Endodermal cell (in vitro differentiated cells): ENCODE data around the gene CMTR1. TPM values are rescaled to one million over a fixed set of nuclear protein-coding genes. Genes with fewer than 3 reads are reported as not detected.

Experiments used
- DNase-seq: peaks from one replicate; pipeline ENCODE4 v3.0.0-alpha.2; 2017
- H3K27ac ChIP-seq: 2 replicates; pipeline ENCODE4 v1.5.1; 2013; ENCODE audit warnings: mild to moderate bottlenecking, low read depth, low read length, moderate library complexity
- H3K27me3 ChIP-seq: 2 replicates; pipeline ENCODE4 v1.6.1; 2013; ENCODE audit warnings: mild to moderate bottlenecking, low read length, moderate library complexity; ENCODE audit not compliant: insufficient read depth, control insufficient read depth, poor library complexity, severe bottlenecking
- H3K36me3 ChIP-seq: 2 replicates; pipeline ENCODE4 v1.7.0; 2013; ENCODE audit warnings: mild to moderate bottlenecking, low read length, moderate library complexity; ENCODE audit not compliant: control insufficient read depth, insufficient read depth
- H3K4me1 ChIP-seq: one replicate; pipeline ENCODE4 v1.7.0; 2013; ENCODE audit warnings: low read length; ENCODE audit not compliant: control insufficient read depth, insufficient read depth
- H3K4me3 ChIP-seq: 2 replicates; pipeline ENCODE4 v1.5.1; 2013; ENCODE audit warnings: mild to moderate bottlenecking, low read length, moderate library complexity
- H3K9ac ChIP-seq: 2 replicates; pipeline ENCODE4 v1.6.1; 2013; ENCODE audit warnings: mild to moderate bottlenecking, low read length, moderate library complexity; ENCODE audit not compliant: poor library complexity, severe bottlenecking; ENCODE audit errors: extremely low read depth
- H3K9me3 ChIP-seq: 2 replicates; pipeline ENCODE4 v1.6.1; 2013; ENCODE audit warnings: mild to moderate bottlenecking, low read length, moderate library complexity; ENCODE audit not compliant: control insufficient read depth
- H3K27ac Mint-ChIP-seq: 2 replicates; pipeline ENCODE4 v1.8.0; 2020; ENCODE audit warnings: mixed read lengths
- H3K27me3 Mint-ChIP-seq: 2 replicates; pipeline ENCODE4 v1.8.0; 2021; ENCODE audit warnings: mild to moderate bottlenecking, mixed read lengths; ENCODE audit not compliant: insufficient read depth
- H3K36me3 Mint-ChIP-seq: 2 replicates; pipeline ENCODE4 v1.8.0; 2020; ENCODE audit warnings: low read depth, mixed read lengths
- H3K4me1 Mint-ChIP-seq: 2 replicates; pipeline ENCODE4 v1.8.0; 2020; ENCODE audit warnings: mixed read lengths
- H3K4me3 Mint-ChIP-seq: 2 replicates; pipeline ENCODE4 v1.8.0; 2020; ENCODE audit warnings: mild to moderate bottlenecking, moderate library complexity, mixed read lengths
- H3K9me3 Mint-ChIP-seq: 2 replicates; pipeline ENCODE4 v1.8.0; 2020; ENCODE audit warnings: mild to moderate bottlenecking, mixed read lengths
- WGBS, 2 experiments: methylation state at CpG; one replicate each; pipeline versions ENCODE4 v1.1.5 to v1.1.7; 2013; ENCODE audit warnings: missing lambda C conversion rate in 2 of 2, mixed read lengths in 1 of 2; ENCODE audit not compliant: insufficient coverage in 1 of 2, insufficient read length in 1 of 2; 5-methylcytosine and 5-hydroxymethylcytosine counted together
- total RNA-seq, 2 donors: library from RNA; stranded (reverse); fragmentation: NEBNext Ultra II Directional in 1 of 2; extraction: Animal tissue kit (Norgen Biotek cat#: 25700) in 1 of 2; gene quantifications; 2 replicates in 1 of 2; 3 replicates in 1 of 2; pipeline ENCODE4 v1.2.1, GENCODE V29; 2021
- TF ChIP-seq, protein P1 (sequence below): fragments of 200-600 bp; sonication (generic); conservative IDR thresholded peaks from 2 replicates; pipeline ENCODE4 v1.5.0; 2021; ENCODE audit warnings: antibody characterized with exemption, mild to moderate bottlenecking

Gene CMTR1
- total RNA-seq, 2 donors from 2014 or later, result 62.0 to 91.6 TPM

DNA sequence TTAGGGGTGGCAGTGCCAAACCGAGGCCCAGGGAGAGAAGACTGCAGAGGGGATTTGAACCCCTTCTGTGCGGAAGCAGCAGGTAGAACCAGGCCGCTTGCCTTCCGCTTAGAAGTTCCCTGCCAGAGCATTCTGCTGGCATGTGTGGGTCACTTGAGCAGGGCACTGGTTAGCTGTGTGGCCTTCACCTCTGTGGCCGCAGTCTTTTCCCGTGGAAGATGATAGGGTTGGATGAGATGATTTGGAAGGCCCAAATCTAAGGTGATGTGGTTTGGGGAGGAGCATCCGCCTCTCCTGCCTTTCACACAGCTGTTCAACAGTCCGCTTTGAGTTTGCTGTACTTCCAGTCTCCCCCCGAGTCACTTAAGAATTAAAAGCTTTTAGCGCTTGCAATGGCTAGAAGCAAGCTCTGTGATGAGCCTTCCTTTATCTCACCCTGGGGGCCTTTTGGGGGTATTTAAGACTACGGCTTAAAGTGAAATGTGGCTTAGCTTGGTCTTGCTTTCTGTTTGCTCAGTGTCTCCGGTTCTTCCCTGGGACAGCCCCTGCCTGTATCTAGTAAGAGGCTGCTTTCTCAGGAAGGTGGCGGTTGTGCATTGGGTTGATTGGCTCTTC, 743 bp downstream of the CMTR1 start:
- TF ChIP-seq, protein P1, sequence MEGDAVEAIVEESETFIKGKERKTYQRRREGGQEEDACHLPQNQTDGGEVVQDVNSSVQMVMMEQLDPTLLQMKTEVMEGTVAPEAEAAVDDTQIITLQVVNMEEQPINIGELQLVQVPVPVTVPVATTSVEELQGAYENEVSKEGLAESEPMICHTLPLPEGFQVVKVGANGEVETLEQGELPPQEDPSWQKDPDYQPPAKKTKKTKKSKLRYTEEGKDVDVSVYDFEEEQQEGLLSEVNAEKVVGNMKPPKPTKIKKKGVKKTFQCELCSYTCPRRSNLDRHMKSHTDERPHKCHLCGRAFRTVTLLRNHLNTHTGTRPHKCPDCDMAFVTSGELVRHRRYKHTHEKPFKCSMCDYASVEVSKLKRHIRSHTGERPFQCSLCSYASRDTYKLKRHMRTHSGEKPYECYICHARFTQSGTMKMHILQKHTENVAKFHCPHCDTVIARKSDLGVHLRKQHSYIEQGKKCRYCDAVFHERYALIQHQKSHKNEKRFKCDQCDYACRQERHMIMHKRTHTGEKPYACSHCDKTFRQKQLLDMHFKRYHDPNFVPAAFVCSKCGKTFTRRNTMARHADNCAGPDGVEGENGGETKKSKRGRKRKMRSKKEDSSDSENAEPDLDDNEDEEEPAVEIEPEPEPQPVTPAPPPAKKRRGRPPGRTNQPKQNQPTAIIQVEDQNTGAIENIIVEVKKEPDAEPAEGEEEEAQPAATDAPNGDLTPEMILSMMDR, result no peak
- DNase-seq, result peak; percentile 50
- Histone ChIP-seq H3K27ac (peak overlapping the region; percentile 29), H3K4me3 (peak overlapping the region; percentile 97), H3K27me3 (no peaks in the 10 kb centered on the region), H3K9me3 (no peaks in the 10 kb centered on the region), H3K36me3 (peaks cover 26% of the 10 kb centered on the region), H3K9ac (peak overlapping the region; percentile 72), H3K4me1 (peaks cover 11% of the 10 kb centered on the region)
- H3K27me3 Mint-ChIP-seq, result no peaks in the 10 kb centered on the region
- no peaks in the 10 kb centered on the region for H3K9me3 Mint-ChIP-seq
- peak overlapping the region; percentile 88 for H3K4me3 Mint-ChIP-seq
- 35 to 52% methylated on average over 6 to 13 of the region's 13 CpGs for WGBS, 2 experiments
- H3K4me1 Mint-ChIP-seq, result peaks cover 47% of the 10 kb centered on the region
- peak overlapping the region; percentile 95 for H3K27ac Mint-ChIP-seq
- H3K36me3 Mint-ChIP-seq, result peaks cover 16% of the 10 kb centered on the region

DNA sequence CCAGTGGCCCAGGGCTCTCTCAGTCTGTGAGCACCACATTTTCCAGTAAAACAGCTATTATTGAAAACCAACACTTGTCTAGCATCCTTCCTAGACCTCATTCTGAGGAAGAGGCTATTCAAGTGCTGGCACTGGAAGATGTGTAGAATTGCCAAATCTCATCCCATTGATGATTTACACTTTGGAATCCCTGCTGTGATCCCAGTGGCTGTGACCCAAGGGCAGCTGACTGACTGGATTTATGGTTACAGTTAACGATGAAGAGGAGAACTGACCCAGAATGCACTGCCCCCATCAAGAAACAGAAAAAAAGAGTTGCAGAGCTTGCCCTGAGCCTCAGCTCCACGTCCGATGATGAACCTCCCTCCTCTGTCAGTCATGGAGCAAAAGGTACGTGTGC, 2.4 kb downstream of the CMTR1 start:
- H3K4me3 Mint-ChIP-seq, result no peak overlapping the region

DNA sequence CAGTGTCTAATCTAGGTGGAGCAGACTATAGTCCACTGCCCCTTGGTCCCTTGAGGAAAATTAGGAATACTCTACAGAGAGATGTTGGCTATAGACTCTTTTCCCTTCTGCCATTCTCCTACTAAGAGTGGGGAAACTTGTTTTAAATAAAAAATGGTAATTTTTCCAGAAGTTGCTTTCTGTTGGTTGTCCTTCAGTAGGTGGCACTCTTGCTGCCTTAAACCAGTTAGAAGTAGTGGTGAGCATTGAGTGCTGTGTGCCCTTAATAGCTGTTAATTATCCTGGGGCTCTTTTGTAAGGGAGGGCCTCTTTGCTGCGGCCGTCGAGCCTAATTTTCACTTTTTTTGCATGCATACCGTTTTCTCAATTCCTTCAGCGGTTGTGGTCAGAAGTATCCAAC, 2.8 kb downstream of the CMTR1 start:
- Mint-ChIP-seq H3K27me3 (no peaks in the 10 kb centered on the region), H3K27ac (no peak overlapping the region), H3K9me3 (no peaks in the 10 kb centered on the region), H3K36me3 (peaks cover 16% of the 10 kb centered on the region), H3K4me3 (no peak overlapping the region), H3K4me1 (peaks cover 66% of the 10 kb centered on the region)
- H3K9ac ChIP-seq, result no peak overlapping the region
- H3K36me3 ChIP-seq, result peaks cover 32% of the 10 kb centered on the region
- TF ChIP-seq, protein P1, result peak; percentile 53
- no peak for DNase-seq
- no peak overlapping the region for H3K4me3 ChIP-seq
- WGBS, 2 experiments, result 75 to 79% methylated on average over 5 of the region's 5 CpGs
- H3K27ac ChIP-seq, result no peak overlapping the region
- H3K9me3 ChIP-seq, result no peaks in the 10 kb centered on the region
- no peaks in the 10 kb centered on the region for H3K27me3 ChIP-seq
- H3K4me1 ChIP-seq, result peaks cover 28% of the 10 kb centered on the region

More for the DNA sequence above, 2.4 kb downstream of the CMTR1 start:
- Mint-ChIP-seq H3K4me1 (peaks cover 62% of the 10 kb centered on the region), H3K36me3 (peaks cover 16% of the 10 kb centered on the region), H3K27ac (no peak overlapping the region), H3K9me3 (no peaks in the 10 kb centered on the region), H3K27me3 (no peaks in the 10 kb centered on the region)
- TF ChIP-seq, protein P1, result no peak
- Histone ChIP-seq H3K36me3 (peaks cover 27% of the 10 kb centered on the region), H3K9me3 (no peaks in the 10 kb centered on the region), H3K9ac (no peak overlapping the region), H3K27me3 (no peaks in the 10 kb centered on the region), H3K27ac (no peak overlapping the region), H3K4me1 (peaks cover 24% of the 10 kb centered on the region), H3K4me3 (no peak overlapping the region)
- no peak for DNase-seq
- 86 to 88% methylated on average over 4 of the region's 4 CpGs for WGBS, 2 experiments
